Vagina (tissue), 2 donors: Measurements from ENCODE around the gene FAM107B.

Experiments used
- CTCF ChIP-seq, 3 experiments: fragments of 450-650 bp in 2 of 3; fragments of 200-600 bp in 1 of 3; sonication (generic) in 1 of 3; IDR thresholded peaks; one replicate each; pipeline ENCODE4 v1.5.1; 2017 to 2019; ENCODE audit warnings: antibody characterized with exemption in 3 of 3, mild to moderate bottlenecking in 2 of 3, moderate library complexity in 2 of 3
- POLR2A ChIP-seq, 2 donors: fragments of 450-650 bp; IDR thresholded peaks; one replicate each; pipeline ENCODE4 v1.6.1; 2017; ENCODE audit warnings: antibody characterized with exemption in 2 of 2, mild to moderate bottlenecking in 2 of 2, moderate library complexity in 2 of 2
- POLR2AphosphoS5 ChIP-seq, 2 donors: sonication (generic); formaldehyde crosslinking; IDR thresholded peaks; one replicate each; pipeline ENCODE4 v1.9.0; 2017; ENCODE audit warnings: antibody characterized with exemption in 2 of 2, mild to moderate bottlenecking in 2 of 2, low read depth in 1 of 2; ENCODE audit not compliant: insufficient read depth in 1 of 2

DNA sequence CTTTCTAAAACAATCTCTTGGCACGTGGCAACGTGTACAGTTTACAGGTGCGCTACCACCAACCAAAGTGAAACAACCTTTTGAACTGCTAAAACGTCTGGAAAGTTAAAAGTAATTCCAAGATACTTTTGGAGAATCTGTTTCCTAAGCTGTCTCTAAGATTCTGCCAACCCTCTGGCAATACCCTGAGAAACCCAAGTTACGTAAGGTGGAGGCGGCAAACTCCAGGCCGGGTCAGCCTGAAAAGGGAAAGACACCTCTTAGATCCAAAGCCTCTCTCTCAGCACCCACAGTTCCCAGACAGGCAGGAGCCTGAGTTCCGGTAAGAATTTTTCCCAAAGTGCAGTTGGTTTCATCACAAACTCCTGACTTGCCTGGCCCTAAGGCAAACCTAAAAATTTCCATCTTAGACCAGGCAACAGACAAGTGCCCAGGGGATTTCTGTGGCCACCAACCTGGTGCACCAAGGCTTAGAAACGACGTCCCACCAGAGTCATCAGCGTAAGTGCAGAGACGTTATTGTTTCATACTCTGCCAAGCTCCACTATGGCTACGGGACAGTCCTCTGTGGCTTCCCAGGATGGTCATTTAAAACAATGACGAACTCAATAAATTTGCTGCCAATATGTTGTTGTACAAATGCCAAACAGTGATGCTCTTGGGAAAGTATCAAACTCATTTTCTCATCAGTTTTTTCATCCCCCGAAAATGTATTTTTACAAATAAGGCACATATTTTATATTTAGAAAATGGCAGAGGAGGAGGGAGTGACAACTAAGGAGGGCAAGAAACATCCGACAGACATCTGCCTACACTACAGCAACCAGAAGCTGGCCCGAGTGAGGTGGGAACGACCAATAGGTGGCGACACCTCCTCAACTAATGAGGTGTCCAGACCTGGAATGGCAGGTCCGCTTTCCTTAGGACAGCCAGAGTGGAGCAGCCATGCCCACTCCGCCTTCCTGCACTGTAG, 238.2 kb downstream of the FAM107B start:
- no peak for TF ChIP-seq POLR2A (IDR thresholded peaks at IDR 0.05)
- TF ChIP-seq CTCF (IDR thresholded peaks at IDR 0.05): peak in 2 of 3 experiments; percentile 24 to 48
- no peak for TF ChIP-seq POLR2AphosphoS5 (IDR thresholded peaks at IDR 0.05; ENCODE audit: insufficient read depth in 1 of 2, low read depth in 1 of 2)
